8988T (cell line): ENCODE results near the gene MMP26.

Experiments
- DNase-seq: peaks from one replicate; pipeline ENCODE4 v3.0.0; 2011

The MMP26 gene

DNA sequence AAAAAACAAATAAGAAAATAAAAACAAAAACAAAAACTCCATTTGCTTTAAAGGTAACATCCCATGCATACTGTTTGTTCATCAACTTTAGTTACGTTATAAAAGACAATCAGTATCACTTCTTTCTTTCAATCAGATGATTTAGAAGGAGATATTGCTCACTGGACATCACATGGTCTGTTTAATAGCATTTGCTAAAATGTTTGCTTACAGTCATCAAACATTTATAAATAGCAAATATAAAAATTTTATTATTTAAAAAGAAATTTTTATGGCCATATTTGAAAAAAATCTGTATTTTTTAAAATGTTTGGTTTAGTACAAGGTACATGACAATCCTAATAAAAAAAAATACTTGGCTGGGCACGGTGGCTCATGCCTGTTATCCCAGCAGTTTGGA, 22.6 kb downstream of the MMP26 start:
- no peak for DNase-seq

DNA sequence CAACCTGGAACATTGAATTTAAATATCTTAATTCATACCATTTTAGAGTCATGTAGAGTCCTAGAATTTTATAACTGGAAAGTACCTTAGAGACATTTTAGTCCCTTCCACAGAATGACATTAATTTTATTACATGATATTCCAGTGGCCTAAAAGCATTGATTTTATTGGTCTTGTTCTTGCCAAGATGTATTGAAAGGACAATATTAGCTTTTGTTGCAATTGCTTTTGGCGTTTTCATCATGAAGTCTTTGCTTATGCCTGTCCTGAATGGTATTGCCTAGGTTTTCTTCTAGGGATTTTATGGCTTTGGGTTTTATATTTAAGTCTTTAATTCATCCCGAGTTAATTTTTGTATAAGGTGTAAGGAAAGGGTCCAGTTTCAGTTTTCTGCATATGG, 36.2 kb downstream of the MMP26 start:
- no peak for DNase-seq

DNA sequence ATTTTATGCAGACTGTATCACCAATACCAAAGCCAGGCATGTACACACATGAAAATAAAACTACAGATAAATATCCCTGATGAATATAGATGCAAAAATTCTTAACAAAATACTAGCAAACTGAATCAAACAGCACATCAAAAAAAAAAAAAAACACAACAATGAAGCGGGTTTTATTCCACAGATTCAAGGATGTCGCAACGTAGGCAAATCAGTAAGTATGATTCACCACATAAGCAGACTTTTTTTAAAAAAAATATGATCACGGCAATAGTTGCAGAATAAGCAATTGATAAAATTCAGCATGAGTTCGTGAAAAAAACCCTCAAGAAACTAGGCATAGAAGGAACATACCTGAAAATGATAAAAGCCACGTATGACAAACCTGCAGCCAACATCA, 43.9 kb downstream of the MMP26 start:
- no peak for DNase-seq

DNA sequence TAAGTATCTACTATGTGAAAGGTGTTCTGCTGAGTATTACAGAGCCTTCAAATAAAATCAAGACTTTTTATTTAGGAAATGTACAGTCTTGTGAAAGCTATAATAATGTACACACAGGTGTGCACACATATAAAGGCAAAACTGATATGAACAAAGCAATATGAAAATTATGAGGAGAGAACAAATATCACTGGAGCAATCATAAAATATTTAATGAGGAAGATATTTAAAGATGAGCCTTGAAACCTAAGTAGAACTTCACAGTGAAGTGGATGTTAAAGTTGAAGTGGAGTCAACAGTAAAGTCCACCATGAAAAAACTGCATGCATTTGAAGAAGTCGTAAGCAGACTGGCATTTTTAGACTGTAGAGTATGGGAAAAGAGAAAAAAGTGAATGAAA, 46.6 kb downstream of the MMP26 start:
- no peak for DNase-seq
